Vagina (tissue), 2 donors: ENCODE measurements around the gene PNMA8A. TPM values are rescaled to one million over a fixed set of nuclear protein-coding genes. Genes with fewer than 3 reads are reported as not detected.
A peak's percentile ranks its signal among the peaks of the same experiment; 100 is the strongest.
"Not testable (repeated sequence)": the region's sequence is repeated elsewhere in the genome, so short reads cannot be mapped to it uniquely, and the experiment has no call there.

ENCODE experiments used
- DNase-seq, 2 donors: peaks; one replicate each; pipeline ENCODE4 v3.0.0-alpha.2; 2017; ENCODE audit errors: extremely low spot score in 2 of 2
- H3K27ac ChIP-seq: fragments of 200-600 bp; sonication (generic); one replicate; pipeline ENCODE4 v1.5.1; 2019
- H3K27me3 ChIP-seq: fragments of 200-600 bp; sonication (generic); one replicate; pipeline ENCODE4 v1.5.1; 2019
- H3K36me3 ChIP-seq, 2 donors: fragments of 200-600 bp; sonication (generic); one replicate each; pipeline ENCODE4 v1.5.1; 2017 to 2019
- H3K4me1 ChIP-seq: fragments of 200-600 bp; sonication (generic); one replicate; pipeline ENCODE4 v1.5.1; 2019
- H3K4me3 ChIP-seq, 2 donors: fragments of 200-600 bp; sonication (generic); 1 replicate in 1 of 2; 2 replicates in 1 of 2; pipeline ENCODE4 v1.5.1; 2016 to 2019
- H3K9me3 ChIP-seq: fragments of 200-600 bp; sonication (generic); one replicate; pipeline ENCODE4 v1.5.1; 2019
- POLR2A ChIP-seq, 2 donors: fragments of 450-650 bp; IDR thresholded peaks; one replicate each; pipeline ENCODE4 v1.6.1; 2017; ENCODE audit warnings: antibody characterized with exemption in 2 of 2, mild to moderate bottlenecking in 2 of 2, moderate library complexity in 2 of 2
- POLR2AphosphoS5 ChIP-seq, 2 donors: sonication (generic); formaldehyde crosslinking; IDR thresholded peaks; one replicate each; pipeline ENCODE4 v1.9.0; 2017; ENCODE audit warnings: antibody characterized with exemption in 2 of 2, mild to moderate bottlenecking in 2 of 2, low read depth in 1 of 2; ENCODE audit not compliant: insufficient read depth in 1 of 2
- intact Hi-C: fragments of 100-400 bp; cut with DNase I; formaldehyde crosslinking; loops from one replicate; pipeline ENCODE4 v1.15.1; 2023
- total RNA-seq: library from RNA; depleted of rRNA; stranded (reverse); fragments of >200 nt; gene quantifications from one replicate; pipeline ENCODE4 v1.2.3, GENCODE V29; 2016
- TF ChIP-seq, protein P1 (sequence below), 3 experiments: fragments of 450-650 bp in 2 of 3; fragments of 200-600 bp in 1 of 3; sonication (generic) in 1 of 3; IDR thresholded peaks; one replicate each; pipeline ENCODE4 v1.5.1; 2017 to 2019; ENCODE audit warnings: antibody characterized with exemption in 3 of 3, mild to moderate bottlenecking in 2 of 3, moderate library complexity in 2 of 3

Gene PNMA8A
- total RNA-seq, 1 donor from 2014 or later, result 1.5 TPM

GRCh38 chr19:46447824-46448223, 23.5 kb downstream of the PNMA8A start:
- H3K27ac ChIP-seq, result no peak overlapping the region
- intact Hi-C loops, result no loop called here
- H3K36me3 ChIP-seq, result no peaks in the 10 kb centered on the region
- TF ChIP-seq POLR2AphosphoS5 (IDR thresholded peaks at IDR 0.05; ENCODE audit: insufficient read depth in 1 of 2, low read depth in 1 of 2) (no peak), POLR2A (IDR thresholded peaks at IDR 0.05) (no peak)
- TF ChIP-seq, protein P1, sequence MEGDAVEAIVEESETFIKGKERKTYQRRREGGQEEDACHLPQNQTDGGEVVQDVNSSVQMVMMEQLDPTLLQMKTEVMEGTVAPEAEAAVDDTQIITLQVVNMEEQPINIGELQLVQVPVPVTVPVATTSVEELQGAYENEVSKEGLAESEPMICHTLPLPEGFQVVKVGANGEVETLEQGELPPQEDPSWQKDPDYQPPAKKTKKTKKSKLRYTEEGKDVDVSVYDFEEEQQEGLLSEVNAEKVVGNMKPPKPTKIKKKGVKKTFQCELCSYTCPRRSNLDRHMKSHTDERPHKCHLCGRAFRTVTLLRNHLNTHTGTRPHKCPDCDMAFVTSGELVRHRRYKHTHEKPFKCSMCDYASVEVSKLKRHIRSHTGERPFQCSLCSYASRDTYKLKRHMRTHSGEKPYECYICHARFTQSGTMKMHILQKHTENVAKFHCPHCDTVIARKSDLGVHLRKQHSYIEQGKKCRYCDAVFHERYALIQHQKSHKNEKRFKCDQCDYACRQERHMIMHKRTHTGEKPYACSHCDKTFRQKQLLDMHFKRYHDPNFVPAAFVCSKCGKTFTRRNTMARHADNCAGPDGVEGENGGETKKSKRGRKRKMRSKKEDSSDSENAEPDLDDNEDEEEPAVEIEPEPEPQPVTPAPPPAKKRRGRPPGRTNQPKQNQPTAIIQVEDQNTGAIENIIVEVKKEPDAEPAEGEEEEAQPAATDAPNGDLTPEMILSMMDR (IDR thresholded peaks at IDR 0.05), result no peak
- no peak for DNase-seq
- H3K4me3 ChIP-seq, result no peak overlapping the region
- no peaks in the 10 kb centered on the region for H3K9me3 ChIP-seq
- H3K4me1 ChIP-seq, result peaks cover 5% of the 10 kb centered on the region
- H3K27me3 ChIP-seq, result no peaks in the 10 kb centered on the region

- TF ChIP-seq, protein P1 (IDR thresholded peaks at IDR 0.05), result no peak
- TF ChIP-seq POLR2A (IDR thresholded peaks at IDR 0.05) (no peak), POLR2AphosphoS5 (IDR thresholded peaks at IDR 0.05; ENCODE audit: insufficient read depth in 1 of 2, low read depth in 1 of 2) (no peak)
- Histone ChIP-seq H3K27ac (no peak overlapping the region), H3K36me3 (no peaks in the 10 kb centered on the region), H3K4me1 (peaks cover 10% of the 10 kb centered on the region), H3K9me3 (no peaks in the 10 kb centered on the region), H3K27me3 (no peaks in the 10 kb centered on the region), H3K4me3 (no peak overlapping the region)
- DNase-seq, result no peak
- intact Hi-C loops, result no loop called here
Observed at GRCh38 chr19:46447006-46447405, 24.4 kb downstream of the PNMA8A start.

DNA sequence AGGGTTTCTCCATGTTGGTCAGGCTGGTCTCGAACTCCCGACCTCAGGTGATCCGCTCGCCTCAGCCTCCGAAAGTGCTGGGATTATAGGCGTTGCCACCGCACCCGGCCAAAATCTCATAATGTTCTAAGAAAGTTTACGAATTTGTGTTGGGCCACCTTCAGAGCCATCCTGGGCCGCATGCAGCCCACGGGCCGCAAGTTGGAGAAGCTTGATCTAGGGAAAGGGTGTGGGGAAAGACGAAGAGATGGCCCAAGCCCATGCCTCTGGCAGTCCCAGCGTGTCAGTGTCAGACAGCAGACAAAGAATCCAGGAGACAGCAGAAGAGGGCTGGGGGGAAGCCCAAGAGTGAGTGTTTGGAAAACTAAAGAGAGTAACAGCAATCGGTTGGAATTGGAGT, 25.3 kb downstream of the PNMA8A start:
- intact Hi-C loops, result no loop called here
- Histone ChIP-seq H3K4me1 (peaks cover 10% of the 10 kb centered on the region), H3K9me3 (no peaks in the 10 kb centered on the region), H3K27ac (no peak overlapping the region), H3K4me3 (no peak overlapping the region), H3K36me3 (no peaks in the 10 kb centered on the region), H3K27me3 (no peaks in the 10 kb centered on the region)
- TF ChIP-seq POLR2AphosphoS5 (IDR thresholded peaks at IDR 0.05; ENCODE audit: insufficient read depth in 1 of 2, low read depth in 1 of 2) (no peak), POLR2A (IDR thresholded peaks at IDR 0.05) (no peak)
- TF ChIP-seq, protein P1 (IDR thresholded peaks at IDR 0.05), result no peak
- no peak for DNase-seq

DNA sequence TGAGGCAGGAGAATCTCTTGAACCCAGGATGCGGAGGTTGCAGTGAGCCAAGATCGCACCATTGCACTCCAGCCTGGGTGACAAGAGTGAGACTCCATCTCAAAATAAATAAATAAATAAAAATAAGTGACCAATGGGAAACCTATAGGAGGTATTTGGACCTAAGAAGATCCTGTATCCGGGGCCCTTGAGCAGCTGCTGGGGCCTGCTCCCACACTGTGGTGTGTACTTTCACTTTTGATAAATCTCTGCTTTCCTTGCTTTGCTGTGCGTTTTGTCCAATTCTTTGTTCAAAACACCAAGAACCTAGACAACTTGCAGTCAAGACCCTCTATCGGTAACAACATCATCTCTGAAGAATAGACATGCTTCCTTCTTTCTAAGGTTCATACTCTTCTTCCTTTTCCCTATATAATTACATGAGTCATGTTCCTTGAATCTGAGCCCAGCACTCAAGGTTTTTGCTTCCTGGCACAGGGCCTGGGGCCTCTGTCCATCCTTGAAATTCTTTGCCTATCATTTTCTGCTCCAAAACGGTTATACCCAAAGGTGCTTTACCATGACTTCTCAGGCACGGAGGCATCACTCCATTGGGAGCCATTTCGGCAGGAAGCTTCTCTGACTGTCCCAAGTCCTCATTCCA, 28.4 kb downstream of the PNMA8A start:
- peaks cover 10% of the 10 kb centered on the region for H3K4me1 ChIP-seq
- H3K27ac ChIP-seq, result no peak overlapping the region
- DNase-seq, result no peak
- no peaks in the 10 kb centered on the region for H3K36me3 ChIP-seq
- no peaks in the 10 kb centered on the region for H3K27me3 ChIP-seq
- no peak overlapping the region for H3K4me3 ChIP-seq
- TF ChIP-seq POLR2A (IDR thresholded peaks at IDR 0.05), result no peak
- peak in 1 of 2 donors; percentile 19 for TF ChIP-seq POLR2AphosphoS5 (IDR thresholded peaks at IDR 0.05; ENCODE audit: insufficient read depth in 1 of 2, low read depth in 1 of 2)
- TF ChIP-seq, protein P1 (IDR thresholded peaks at IDR 0.05), result no peak
- H3K9me3 ChIP-seq, result no peaks in the 10 kb centered on the region
- intact Hi-C loops, result no loop called here

- TF ChIP-seq, protein P1 (IDR thresholded peaks at IDR 0.05), result no peak
- no peak for TF ChIP-seq POLR2AphosphoS5 (IDR thresholded peaks at IDR 0.05; ENCODE audit: insufficient read depth in 1 of 2, low read depth in 1 of 2)
- TF ChIP-seq POLR2A (IDR thresholded peaks at IDR 0.05), result no peak
- no peaks in the 10 kb centered on the region for H3K36me3 ChIP-seq
- intact Hi-C loops, result no loop called here
- H3K4me1 ChIP-seq, result peaks cover 10% of the 10 kb centered on the region
- no peaks in the 10 kb centered on the region for H3K9me3 ChIP-seq
- H3K27ac ChIP-seq, result no peak overlapping the region
- no peak for DNase-seq
- no peaks in the 10 kb centered on the region for H3K27me3 ChIP-seq
- H3K4me3 ChIP-seq, result no peak overlapping the region
Observed at GRCh38 chr19:46441866-46442265, 29.5 kb downstream of the PNMA8A start.

GRCh38 chr19:46435689-46436088, 35.7 kb downstream of the PNMA8A start:
- intact Hi-C loops, H3K36me3 ChIP-seq, H3K4me1 ChIP-seq, DNase-seq, H3K4me3 ChIP-seq, H3K27ac ChIP-seq, H3K27me3 ChIP-seq, H3K9me3 ChIP-seq: not testable (repeated sequence)
